GM12891 (cell line): ENCODE results near the gene LRRC59.
"Not testable (repeated sequence)": the region's sequence is repeated elsewhere in the genome, so short reads cannot be mapped to it uniquely, and the experiment has no call there.

Experiments
- DNase-seq: peaks from one replicate; pipeline ENCODE4 v3.0.0; 2011; ENCODE audit warnings: low spot score; ENCODE audit not compliant: insufficient read length
- FAIRE-seq: peaks from 2 replicates; lab custom pipeline; 2011; peaks lifted over from hg19 to GRCh38; lab: Jason Lieb, UNC
- PAX5 ChIP-seq: IDR thresholded peaks from 2 replicates; pipeline ENCODE4 v1.6.1; 2011; ENCODE audit warnings: low read length, moderate library complexity, mild to moderate bottlenecking; ENCODE audit not compliant: insufficient read depth, severe bottlenecking
- POLR2A ChIP-seq: IDR thresholded peaks from 2 replicates; pipeline ENCODE4 v1.6.1; 2011; ENCODE audit warnings: low read depth, low read length, control low read depth
- POLR2AphosphoS5 ChIP-seq: IDR thresholded peaks from 2 replicates; pipeline ENCODE4 v1.6.1; 2011; ENCODE audit warnings: low read depth, low read length, control low read depth
- POU2F2 ChIP-seq: IDR thresholded peaks from 2 replicates; pipeline ENCODE4 v1.6.1; 2011; ENCODE audit warnings: low read depth, mild to moderate bottlenecking, control low read depth, low read length, moderate library complexity
- SPI1 ChIP-seq: IDR thresholded peaks from 2 replicates; pipeline ENCODE4 v1.6.1; 2011; ENCODE audit warnings: low read depth, low read length, control low read depth
- TAF1 ChIP-seq: IDR thresholded peaks from 2 replicates; pipeline ENCODE4 v1.6.1; 2011; ENCODE audit warnings: low read depth, low read length, control low read depth

LRRC59 gene

GRCh38 chr17:50407921-50408320 lies 10.6 kb upstream of the LRRC59 start:
- TF ChIP-seq PAX5 = no peak
- no peak for TF ChIP-seq POLR2A
- TF ChIP-seq TAF1 = no peak
- TF ChIP-seq SPI1 = no peak
- no peak for TF ChIP-seq POU2F2
- TF ChIP-seq POLR2AphosphoS5 = no peak
- DNase-seq (no peak), FAIRE-seq (no peak)

GRCh38 chr17:50406578-50406977 lies 9.3 kb upstream of the LRRC59 start:
- FAIRE-seq = no peak
- DNase-seq = no peak
- TF ChIP-seq TAF1 (no peak), PAX5 (no peak), POLR2AphosphoS5 (no peak), POLR2A (no peak), POU2F2 (no peak), SPI1 (no peak)

GRCh38 chr17:50405351-50405750 lies 8.0 kb upstream of the LRRC59 start:
- DNase-seq, FAIRE-seq: not testable (repeated sequence)

- DNase-seq, FAIRE-seq: not testable (repeated sequence)
Measured at GRCh38 chr17:50399591-50399990, 2.3 kb upstream of the LRRC59 start.

- not testable (repeated sequence) for FAIRE-seq, DNase-seq
Measured at GRCh38 chr17:50398672-50399071, 1.3 kb upstream of the LRRC59 start.

GRCh38 chr17:50397919-50398285 lies 579 bp upstream of the LRRC59 start:
- DNase-seq (no peak), FAIRE-seq (no peak)
- TF ChIP-seq SPI1 = no peak
- no peak for TF ChIP-seq POLR2A
- no peak for TF ChIP-seq PAX5
- no peak for TF ChIP-seq POLR2AphosphoS5
- no peak for TF ChIP-seq TAF1

- no peak for DNase-seq
- no peak for TF ChIP-seq TAF1
- TF ChIP-seq POLR2A = no peak
- TF ChIP-seq POU2F2 = no peak
- TF ChIP-seq POLR2AphosphoS5 = no peak
- no peak for TF ChIP-seq PAX5
- TF ChIP-seq SPI1 = no peak
- no peak for FAIRE-seq
Measured at GRCh38 chr17:50396261-50397110, 837 bp downstream of the LRRC59 start.

GRCh38 chr17:50394711-50395110 lies 2.6 kb downstream of the LRRC59 start:
- FAIRE-seq = no peak
- no peak for DNase-seq
- TF ChIP-seq POU2F2 (no peak), PAX5 (no peak), TAF1 (no peak), POLR2AphosphoS5 (no peak), SPI1 (no peak), POLR2A (no peak)

GRCh38 chr17:50393700-50394099 lies 3.6 kb downstream of the LRRC59 start:
- DNase-seq = no peak
- no peak for TF ChIP-seq POU2F2
- TF ChIP-seq SPI1 = no peak
- no peak for TF ChIP-seq POLR2AphosphoS5
- no peak for TF ChIP-seq PAX5
- no peak for TF ChIP-seq TAF1
- no peak for TF ChIP-seq POLR2A
- no peak for FAIRE-seq

- FAIRE-seq (no peak), DNase-seq (no peak)
- no peak for TF ChIP-seq PAX5
- TF ChIP-seq POU2F2 = no peak
- no peak for TF ChIP-seq SPI1
- TF ChIP-seq TAF1 = no peak
- no peak for TF ChIP-seq POLR2AphosphoS5
- no peak for TF ChIP-seq POLR2A
Measured at GRCh38 chr17:50392621-50393020, 4.7 kb downstream of the LRRC59 start.
